PFSK-1 (cell line): ENCODE data around the gene GPR160.

Experiments
- FOXP2 ChIP-seq: optimal IDR thresholded peaks from 2 replicates; pipeline ENCODE3; 2011; ENCODE audit warnings: borderline replicate concordance, control low read depth, inconsistent platforms; ENCODE audit not compliant: insufficient read depth; ENCODE audit errors: extremely low read length, extremely low read depth
- POLR2AphosphoS5 ChIP-seq: IDR thresholded peaks from 2 replicates; pipeline ENCODE4 v1.6.1; 2012; ENCODE audit warnings: low read depth, mild to moderate bottlenecking, control low read depth, low read length, moderate library complexity
- SIN3A ChIP-seq: IDR thresholded peaks from 2 replicates; pipeline ENCODE4 v1.6.1; 2012; ENCODE audit warnings: mild to moderate bottlenecking, low read length, moderate library complexity, borderline replicate concordance; ENCODE audit not compliant: insufficient read depth
- TAF1 ChIP-seq: IDR thresholded peaks from 2 replicates; pipeline ENCODE4 v1.6.1; 2012; ENCODE audit warnings: low read length, control low read depth, borderline replicate concordance; ENCODE audit not compliant: insufficient read depth
- TF ChIP-seq, protein P1 (sequence below), 2 experiments: IDR thresholded peaks; 2 replicates each; pipeline versions ENCODE4 v1.6.1 to v1.8.0; 2011 to 2012; ENCODE audit warnings: low read depth in 2 of 2, low read length in 2 of 2, control low read depth in 1 of 2, inconsistent platforms in 1 of 2, mild to moderate bottlenecking in 1 of 2, moderate library complexity in 1 of 2; ENCODE audit not compliant: insufficient read depth in 1 of 2

The GPR160 gene

GRCh38 chr3:170117134-170117533 is 79.3 kb downstream of the GPR160 start:
- no peak for TF ChIP-seq POLR2AphosphoS5
- TF ChIP-seq, protein P1, sequence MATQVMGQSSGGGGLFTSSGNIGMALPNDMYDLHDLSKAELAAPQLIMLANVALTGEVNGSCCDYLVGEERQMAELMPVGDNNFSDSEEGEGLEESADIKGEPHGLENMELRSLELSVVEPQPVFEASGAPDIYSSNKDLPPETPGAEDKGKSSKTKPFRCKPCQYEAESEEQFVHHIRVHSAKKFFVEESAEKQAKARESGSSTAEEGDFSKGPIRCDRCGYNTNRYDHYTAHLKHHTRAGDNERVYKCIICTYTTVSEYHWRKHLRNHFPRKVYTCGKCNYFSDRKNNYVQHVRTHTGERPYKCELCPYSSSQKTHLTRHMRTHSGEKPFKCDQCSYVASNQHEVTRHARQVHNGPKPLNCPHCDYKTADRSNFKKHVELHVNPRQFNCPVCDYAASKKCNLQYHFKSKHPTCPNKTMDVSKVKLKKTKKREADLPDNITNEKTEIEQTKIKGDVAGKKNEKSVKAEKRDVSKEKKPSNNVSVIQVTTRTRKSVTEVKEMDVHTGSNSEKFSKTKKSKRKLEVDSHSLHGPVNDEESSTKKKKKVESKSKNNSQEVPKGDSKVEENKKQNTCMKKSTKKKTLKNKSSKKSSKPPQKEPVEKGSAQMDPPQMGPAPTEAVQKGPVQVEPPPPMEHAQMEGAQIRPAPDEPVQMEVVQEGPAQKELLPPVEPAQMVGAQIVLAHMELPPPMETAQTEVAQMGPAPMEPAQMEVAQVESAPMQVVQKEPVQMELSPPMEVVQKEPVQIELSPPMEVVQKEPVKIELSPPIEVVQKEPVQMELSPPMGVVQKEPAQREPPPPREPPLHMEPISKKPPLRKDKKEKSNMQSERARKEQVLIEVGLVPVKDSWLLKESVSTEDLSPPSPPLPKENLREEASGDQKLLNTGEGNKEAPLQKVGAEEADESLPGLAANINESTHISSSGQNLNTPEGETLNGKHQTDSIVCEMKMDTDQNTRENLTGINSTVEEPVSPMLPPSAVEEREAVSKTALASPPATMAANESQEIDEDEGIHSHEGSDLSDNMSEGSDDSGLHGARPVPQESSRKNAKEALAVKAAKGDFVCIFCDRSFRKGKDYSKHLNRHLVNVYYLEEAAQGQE (IDR thresholded peaks at IDR 0.05; ENCODE audit: insufficient read depth in 1 of 2, low read depth in 2 of 2, low read length in 2 of 2): no peak
- no peak for TF ChIP-seq SIN3A
- no peak for TF ChIP-seq TAF1
- TF ChIP-seq FOXP2: no peak

- no peak for TF ChIP-seq POLR2AphosphoS5
- TF ChIP-seq, protein P1 (IDR thresholded peaks at IDR 0.05; ENCODE audit: insufficient read depth in 1 of 2, low read depth in 2 of 2, low read length in 2 of 2): no peak
- no peak for TF ChIP-seq TAF1
- TF ChIP-seq SIN3A: no peak
- TF ChIP-seq FOXP2: no peak
Measured at GRCh38 chr3:170128259-170128976, 90.6 kb downstream of the GPR160 start.

GRCh38 chr3:170128977-170129431 is 91.2 kb downstream of the GPR160 start:
- TF ChIP-seq, protein P1 (IDR thresholded peaks at IDR 0.05; ENCODE audit: insufficient read depth in 1 of 2, low read depth in 2 of 2, low read length in 2 of 2): no peak
- TF ChIP-seq FOXP2 (no peak), SIN3A (no peak), POLR2AphosphoS5 (no peak), TAF1 (no peak)

DNA sequence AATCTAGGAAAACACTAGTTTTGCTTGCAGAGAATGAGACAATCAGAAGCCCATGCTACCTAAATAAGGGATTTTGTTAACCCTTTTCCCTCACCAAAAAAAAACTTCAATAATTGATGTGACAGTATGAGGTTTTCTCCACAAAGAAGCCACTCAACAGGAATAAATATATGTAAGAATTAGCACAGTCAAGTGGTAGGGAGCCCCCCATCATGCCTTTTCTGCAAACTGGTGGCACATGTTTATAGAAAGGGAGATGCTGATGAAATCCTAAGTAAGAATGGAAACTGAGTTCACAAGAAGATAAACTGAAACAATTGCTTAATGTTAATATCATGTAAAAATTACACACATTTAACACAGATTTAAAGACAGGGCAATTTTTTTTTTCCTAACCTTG is 92.7 kb downstream of the GPR160 start:
- TF ChIP-seq POLR2AphosphoS5 (no peak), SIN3A (no peak)

DNA sequence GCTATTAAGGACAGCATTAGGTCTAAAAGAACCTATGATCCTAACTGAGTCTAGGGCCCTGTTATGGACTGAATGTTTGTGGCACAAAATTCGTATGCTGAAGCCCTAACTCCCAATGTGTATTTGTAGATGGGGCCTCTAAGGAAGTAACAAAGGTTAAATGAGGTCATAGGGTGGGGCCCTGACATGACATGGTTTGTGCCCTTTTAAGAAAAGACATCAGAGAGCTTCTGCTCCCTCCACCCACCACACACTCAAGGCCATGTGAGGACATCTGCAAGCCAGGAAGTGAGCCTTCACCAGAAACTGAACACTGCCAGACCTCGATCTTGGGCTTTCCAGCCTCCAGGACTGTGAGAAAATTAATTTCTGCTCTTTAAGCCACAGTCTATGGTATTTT is 94.5 kb downstream of the GPR160 start:
- TF ChIP-seq, protein P1 (IDR thresholded peaks at IDR 0.05; ENCODE audit: insufficient read depth in 1 of 2, low read depth in 2 of 2, low read length in 2 of 2): no peak
- TF ChIP-seq POLR2AphosphoS5 (no peak), TAF1 (no peak), FOXP2 (no peak), SIN3A (no peak)
